Measurements from ENCODE around the gene RPL29. TPM values are rescaled to one million over a fixed set of nuclear protein-coding genes. Genes with fewer than 3 reads are reported as not detected.
A peak's percentile ranks its signal among the peaks of the same experiment; 100 is the strongest.

The RPL29 gene
- total and polyA plus RNA-seq, 4 donors: 711 to 2,402 (median 1,234) TPM

- TF ChIP-seq CTCF (IDR thresholded peaks at IDR 0.05; ENCODE audit: control extremely low read depth, extremely low read depth): no peak
- H3K27me3 ChIP-seq (ENCODE audit: control insufficient read depth in 3 of 3, insufficient read depth in 3 of 3, low read length in 2 of 3): no peaks in the 10 kb centered on the region
- H3K4me3 ChIP-seq: no peak overlapping the region
- H3K36me3 ChIP-seq (ENCODE audit: control insufficient read depth in 4 of 4, insufficient read depth in 4 of 4, low read length in 4 of 4): no peaks in the 10 kb centered on the region
- no peak overlapping the region for H3K9ac ChIP-seq (ENCODE audit: insufficient read depth in 1 of 2, low read length in 2 of 2)
- H3K27ac ChIP-seq (ENCODE audit: low read depth in 1 of 2, low read length in 1 of 2): peak overlapping the region; percentile 35 to 45
- ATAC-seq (ENCODE audit: insufficient read depth, low FRiP score) (no peak), DNase-seq (no peak)
- H3K4me1 ChIP-seq (ENCODE audit: control insufficient read depth in 5 of 5, insufficient read depth in 5 of 5, low read length in 5 of 5): peaks cover 0 to 22% (median 9%) of the 10 kb centered on the region in 5 donors
- 69 to 78% methylated on average over 4 of the region's 4 CpGs for WGBS, 2 donors
- no peaks in the 10 kb centered on the region for H3K9me3 ChIP-seq (ENCODE audit: control insufficient read depth in 4 of 4, insufficient read depth in 3 of 4, low read length in 3 of 4)
These were observed 43.7 kb upstream of the RPL29 start for GRCh38 chr3:52039426-52039825.

- H3K4me3 ChIP-seq: no peak overlapping the region
- TF ChIP-seq CTCF (IDR thresholded peaks at IDR 0.05; ENCODE audit: control extremely low read depth, extremely low read depth): no peak
- peaks cover 0 to 22% (median 9%) of the 10 kb centered on the region in 5 donors for H3K4me1 ChIP-seq (ENCODE audit: control insufficient read depth in 5 of 5, insufficient read depth in 5 of 5, low read length in 5 of 5)
- no peak overlapping the region for H3K27ac ChIP-seq (ENCODE audit: low read depth in 1 of 2, low read length in 1 of 2)
- no peaks in the 10 kb centered on the region for H3K36me3 ChIP-seq (ENCODE audit: control insufficient read depth in 4 of 4, insufficient read depth in 4 of 4, low read length in 4 of 4)
- no peak overlapping the region for H3K9ac ChIP-seq (ENCODE audit: insufficient read depth in 1 of 2, low read length in 2 of 2)
- 89 to 95% methylated on average over 5 to 6 of the region's 6 CpGs for WGBS, 2 donors
- no peaks in the 10 kb centered on the region for H3K9me3 ChIP-seq (ENCODE audit: control insufficient read depth in 4 of 4, insufficient read depth in 3 of 4, low read length in 3 of 4)
- no peak for DNase-seq
- no peaks in the 10 kb centered on the region for H3K27me3 ChIP-seq (ENCODE audit: control insufficient read depth in 3 of 3, insufficient read depth in 3 of 3, low read length in 2 of 3)
- ATAC-seq (ENCODE audit: insufficient read depth, low FRiP score): no peak
These were observed 42.5 kb upstream of the RPL29 start for GRCh38 chr3:52038227-52038626.

GRCh38 chr3:52037291-52037690 is 41.6 kb upstream of the RPL29 start:
- Histone ChIP-seq H3K9me3 (ENCODE audit: control insufficient read depth in 4 of 4, insufficient read depth in 3 of 4, low read length in 3 of 4) (no peaks in the 10 kb centered on the region), H3K9ac (ENCODE audit: insufficient read depth in 1 of 2, low read length in 2 of 2) (no peak overlapping the region), H3K27ac (ENCODE audit: low read depth in 1 of 2, low read length in 1 of 2) (no peak overlapping the region), H3K36me3 (ENCODE audit: control insufficient read depth in 4 of 4, insufficient read depth in 4 of 4, low read length in 4 of 4) (no peaks in the 10 kb centered on the region), H3K4me1 (ENCODE audit: control insufficient read depth in 5 of 5, insufficient read depth in 5 of 5, low read length in 5 of 5) (peaks cover 0 to 22% (median 9%) of the 10 kb centered on the region in 5 donors), H3K27me3 (ENCODE audit: control insufficient read depth in 3 of 3, insufficient read depth in 3 of 3, low read length in 2 of 3) (no peaks in the 10 kb centered on the region), H3K4me3 (no peak overlapping the region)
- 97 to 98% methylated on average over 4 of the region's 4 CpGs for WGBS, 2 donors
- DNase-seq (no peak), ATAC-seq (ENCODE audit: insufficient read depth, low FRiP score) (no peak)
- TF ChIP-seq CTCF (IDR thresholded peaks at IDR 0.05; ENCODE audit: control extremely low read depth, extremely low read depth): no peak

- Histone ChIP-seq H3K9me3 (ENCODE audit: control insufficient read depth in 4 of 4, insufficient read depth in 3 of 4, low read length in 3 of 4) (no peaks in the 10 kb centered on the region), H3K27me3 (ENCODE audit: control insufficient read depth in 3 of 3, insufficient read depth in 3 of 3, low read length in 2 of 3) (no peaks in the 10 kb centered on the region), H3K4me3 (no peak overlapping the region), H3K4me1 (ENCODE audit: control insufficient read depth in 5 of 5, insufficient read depth in 5 of 5, low read length in 5 of 5) (peaks cover 0 to 22% (median 8%) of the 10 kb centered on the region in 5 donors), H3K9ac (ENCODE audit: insufficient read depth in 1 of 2, low read length in 2 of 2) (no peak overlapping the region), H3K27ac (ENCODE audit: low read depth in 1 of 2, low read length in 1 of 2) (no peak overlapping the region), H3K36me3 (ENCODE audit: control insufficient read depth in 4 of 4, insufficient read depth in 4 of 4, low read length in 4 of 4) (no peaks in the 10 kb centered on the region)
- ATAC-seq (ENCODE audit: insufficient read depth, low FRiP score): no peak
- no peak for DNase-seq
- WGBS, 2 donors: 48 to 66% methylated on average over 5 of the region's 5 CpGs
- no peak for TF ChIP-seq CTCF (IDR thresholded peaks at IDR 0.05; ENCODE audit: control extremely low read depth, extremely low read depth)
These were observed 41.1 kb upstream of the RPL29 start for GRCh38 chr3:52036829-52037228.

All from lung (tissue), 12 donors.